H1 (cell line): Measurements from ENCODE around the gene RNF31. TPM values are rescaled to one million over a fixed set of nuclear protein-coding genes. Genes with fewer than 3 reads are reported as not detected.

ENCODE experiments used
- ATF3 ChIP-seq: IDR thresholded peaks from 2 replicates; pipeline ENCODE4 v1.6.1; 2011; ENCODE audit warnings: low read depth, mild to moderate bottlenecking, low read length; ENCODE audit not compliant: insufficient read depth
- CHD2 ChIP-seq: IDR thresholded peaks from 2 replicates; pipeline ENCODE4 v1.6.1; 2012; ENCODE audit warnings: low read length, improper control_type of control experiment
- CREB1 ChIP-seq: IDR thresholded peaks from 2 replicates; pipeline ENCODE4 v1.6.1; 2012; ENCODE audit warnings: inconsistent platforms
- CTCF ChIP-seq, 3 experiments: IDR thresholded peaks; 1 replicate in 2 of 3; 2 replicates in 1 of 3; pipeline versions ENCODE4 v1.5.1 to v1.6.1; 2011; ENCODE audit warnings: low read length in 3 of 3, mild to moderate bottlenecking in 3 of 3, inconsistent platforms in 2 of 3, low read depth in 1 of 3, moderate library complexity in 1 of 3; ENCODE audit not compliant: insufficient read depth in 1 of 3; ENCODE audit errors: control extremely low read depth in 1 of 3
- E2F6 ChIP-seq: IDR thresholded peaks from 2 replicates; pipeline ENCODE4 v1.6.1; 2012; ENCODE audit warnings: inconsistent platforms
- HDAC2 ChIP-seq, 2 experiments: fragments of 300-600 bp in 1 of 2; sonication (generic) in 1 of 2; IDR thresholded peaks; 2 replicates each; pipeline ENCODE4 v1.6.1; 2011 to 2012; ENCODE audit warnings: low read depth in 2 of 2, low read length in 2 of 2, mild to moderate bottlenecking in 2 of 2, moderate library complexity in 2 of 2, borderline replicate concordance in 1 of 2, inconsistent platforms in 1 of 2
- JUN ChIP-seq: IDR thresholded peaks from 2 replicates; pipeline ENCODE4 v1.6.1; 2011; ENCODE audit warnings: low read depth, mild to moderate bottlenecking, improper control_type of control experiment, low read length
- PHF8 ChIP-seq: fragments of 200-600 bp; sonication (generic); conservative IDR thresholded peaks from 2 replicates; pipeline ENCODE4 v1.7.1; 2012; ENCODE audit warnings: low read depth, mild to moderate bottlenecking, inconsistent platforms, low read length, moderate library complexity
- POLR2A ChIP-seq, 2 experiments: IDR thresholded peaks; 1 replicate in 1 of 2; 2 replicates in 1 of 2; pipeline ENCODE4 v1.6.1; 2011; ENCODE audit warnings: low read depth in 2 of 2, low read length in 2 of 2, mild to moderate bottlenecking in 2 of 2; ENCODE audit errors: control extremely low read depth in 1 of 2
- RBBP5 ChIP-seq: IDR thresholded peaks from 2 replicates; pipeline ENCODE4 v1.7.1; 2012; ENCODE audit warnings: low read depth, mild to moderate bottlenecking, inconsistent platforms, low read length, moderate library complexity, borderline replicate concordance
- RXRA ChIP-seq: IDR thresholded peaks from 2 replicates; pipeline ENCODE4 v1.6.1; 2011; ENCODE audit warnings: low read depth, mild to moderate bottlenecking, low read length, moderate library complexity; ENCODE audit not compliant: insufficient read depth
- SIN3A ChIP-seq, 2 experiments: IDR thresholded peaks in 1 of 2; conservative IDR thresholded peaks in 1 of 2; 2 replicates each; pipeline ENCODE4 v1.6.1; 2011 to 2012; ENCODE audit warnings: low read length in 2 of 2, improper control_type of control experiment in 1 of 2, low read depth in 1 of 2, mild to moderate bottlenecking in 1 of 2
- SIRT6 ChIP-seq: IDR thresholded peaks from one replicate; pipeline ENCODE4 v1.7.1; 2012; ENCODE audit warnings: low read length, inconsistent platforms
- SIX5 ChIP-seq: IDR thresholded peaks from 2 replicates; pipeline ENCODE4 v1.6.1; 2011; ENCODE audit warnings: mild to moderate bottlenecking, low read depth, low read length
- SP1 ChIP-seq: IDR thresholded peaks from 2 replicates; pipeline ENCODE4 v1.6.1; 2011; ENCODE audit warnings: low read depth, low read length
- TAF1 ChIP-seq: IDR thresholded peaks from 2 replicates; pipeline ENCODE4 v1.6.1; 2011; ENCODE audit warnings: mild to moderate bottlenecking, low read depth, low read length
- TEAD4 ChIP-seq: IDR thresholded peaks from 2 replicates; pipeline ENCODE4 v1.6.1; 2012; ENCODE audit warnings: low read depth, low read length, inconsistent platforms, mixed read lengths
- USF2 ChIP-seq: IDR thresholded peaks from 2 replicates; pipeline ENCODE4 v1.6.1; 2011; ENCODE audit warnings: low read length, improper control_type of control experiment
- ZNF274 ChIP-seq: IDR thresholded peaks from 2 replicates; pipeline ENCODE4 v1.7.0; 2012; ENCODE audit warnings: low read length, borderline replicate concordance; ENCODE audit errors: extremely low read depth
- polyA plus RNA-seq, 7 experiments: library from polyadenylated mRNA; depleted of rRNA in 3 of 7; stranded (reverse) in 5 of 7; unstranded in 2 of 7; fragments of >200 nt in 5 of 7; fragments of 200-250 nt in 2 of 7; gene quantifications; 1 replicate in 5 of 7; 2 replicates in 1 of 7; 4 replicates in 1 of 7; pipeline versions ENCODE4 v1.2.1 to v1.2.3, GENCODE V29; 2011 to 2013; ENCODE audit warnings: missing spikeins in 2 of 7, mixed read lengths in 2 of 7
- total RNA-seq: library from RNA; stranded (reverse); fragmentation: NEBNext Ultra II Directional; extraction: Animal tissue kit (Norgen Biotek cat#: 25700); gene quantifications from 2 replicates; pipeline ENCODE4 v1.2.1, GENCODE V29; 2021

RNF31 gene
- total and polyA plus RNA-seq, 2 of the 8 experiments (the other 6 are each of a cell fraction or from before 2014, with no cell fraction given) = 17.5 to 72.0 TPM

- TF ChIP-seq SP1 = peak; percentile 99
- TF ChIP-seq ZNF274 = no peak
- no peak for TF ChIP-seq ATF3
- peak; percentile 81 for TF ChIP-seq USF2
- peak; percentile 91 for TF ChIP-seq CHD2
- no peak for TF ChIP-seq RXRA
- TF ChIP-seq SIN3A (conservative IDR thresholded peaks at IDR 0.05 in 1 of 2, IDR thresholded peaks at IDR 0.05 in 1 of 2; ENCODE audit: low read depth in 1 of 2, low read length in 2 of 2) = peak; percentile 72 to 84; a peak in 3 of 4 replicates
- no peak for TF ChIP-seq CTCF (IDR thresholded peaks at IDR 0.05; ENCODE audit: control extremely low read depth in 1 of 3, insufficient read depth in 1 of 3, low read depth in 1 of 3, low read length in 3 of 3)
- TF ChIP-seq JUN = no peak
- TF ChIP-seq CREB1 = peak; percentile 94
- peak; percentile 79 for TF ChIP-seq PHF8
- TF ChIP-seq TEAD4 = no peak
- peak; percentile 77 for TF ChIP-seq E2F6
- TF ChIP-seq TAF1 = peak; percentile 73
- TF ChIP-seq SIX5 = no peak
- TF ChIP-seq RBBP5 = no peak
- no peak for TF ChIP-seq SIRT6
- TF ChIP-seq HDAC2 (IDR thresholded peaks at IDR 0.05; ENCODE audit: borderline replicate concordance in 1 of 2, low read depth in 2 of 2, low read length in 2 of 2) = peak; percentile 48 to 86; a peak in 2 of 4 replicates
- TF ChIP-seq POLR2A (IDR thresholded peaks at IDR 0.05; ENCODE audit: control extremely low read depth in 1 of 2, low read depth in 2 of 2, low read length in 2 of 2) = peak; percentile 45 to 75
These were observed 32.5 kb upstream of the RNF31 start, which contains the start of the genes DCAF11 and NRL (continued) for GRCh38 chr14:24114532-24115421.
